ENCODE results near the gene RARRES2.

Gene RARRES2

GRCh38 chr7:150378115-150378852 lies 36.9 kb upstream of the RARRES2 start:
- DNase-seq (ENCODE audit: extremely low spot score, insufficient read length, low read depth) (no peak), FAIRE-seq (peak; percentile 82)

GRCh38 chr7:150377635-150378034 lies 36.2 kb upstream of the RARRES2 start:
- DNase-seq (ENCODE audit: extremely low spot score, insufficient read length, low read depth): no peak
- no peak for FAIRE-seq

DNA sequence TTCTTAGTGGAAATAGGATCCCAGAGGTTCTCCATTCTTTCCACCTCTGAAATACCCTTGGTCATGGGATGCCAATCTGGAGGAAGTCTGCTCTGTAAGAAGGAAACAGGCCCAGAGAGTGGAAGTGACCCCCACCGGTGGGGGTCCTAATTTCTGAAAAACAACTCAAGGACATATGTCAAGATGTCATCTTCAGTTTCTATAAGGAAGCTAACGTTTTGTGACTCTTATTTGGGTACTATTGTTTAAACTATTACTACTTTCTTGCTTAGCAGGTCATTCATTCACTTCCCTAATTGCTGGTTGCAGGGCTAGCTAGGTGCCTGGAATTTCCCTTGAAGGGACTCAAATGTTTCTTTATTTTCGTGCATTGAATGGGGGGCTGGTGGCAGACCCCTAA lies 35.8 kb upstream of the RARRES2 start:
- FAIRE-seq: peak; percentile 24
- no peak for DNase-seq (ENCODE audit: extremely low spot score, insufficient read length, low read depth)

GRCh38 chr7:150376560-150376959 lies 35.1 kb upstream of the RARRES2 start:
- FAIRE-seq: no peak

GRCh38 chr7:150375662-150376521 lies 34.5 kb upstream of the RARRES2 start:
- DNase-seq (ENCODE audit: extremely low spot score, insufficient read length, low read depth) (no peak), FAIRE-seq (peak; percentile 83)

More at GRCh38 chr7:150376560-150376959, 35.1 kb upstream of the RARRES2 start:
- DNase-seq (ENCODE audit: extremely low spot score, insufficient read length, low read depth): no peak

- FAIRE-seq (no peak), DNase-seq (ENCODE audit: extremely low spot score, insufficient read length, low read depth) (no peak)
These were observed 33.0 kb upstream of the RARRES2 start for GRCh38 chr7:150374472-150374871.

DNA sequence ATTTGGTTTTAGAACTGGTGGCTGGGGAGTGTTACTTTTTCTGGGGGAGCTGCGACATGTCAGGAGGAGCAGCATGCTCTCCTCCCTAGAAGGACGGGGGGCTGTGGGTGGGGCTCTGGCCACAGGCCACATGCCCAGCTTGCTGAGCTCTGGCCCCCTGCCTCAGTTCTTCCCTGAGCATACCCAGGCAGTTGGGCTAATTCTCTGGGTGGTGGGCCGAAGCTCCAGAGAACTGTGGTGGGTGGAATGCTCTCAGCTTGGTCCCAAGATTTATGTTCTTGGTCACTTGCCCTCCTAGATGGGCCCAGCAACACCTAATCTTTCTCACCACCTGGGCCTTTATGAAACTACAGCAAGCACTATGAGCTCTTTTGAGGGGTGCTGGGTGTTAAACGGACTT lies 32.6 kb upstream of the RARRES2 start:
- DNase-seq (ENCODE audit: extremely low spot score, insufficient read length, low read depth) (no peak), FAIRE-seq (no peak)

DNA sequence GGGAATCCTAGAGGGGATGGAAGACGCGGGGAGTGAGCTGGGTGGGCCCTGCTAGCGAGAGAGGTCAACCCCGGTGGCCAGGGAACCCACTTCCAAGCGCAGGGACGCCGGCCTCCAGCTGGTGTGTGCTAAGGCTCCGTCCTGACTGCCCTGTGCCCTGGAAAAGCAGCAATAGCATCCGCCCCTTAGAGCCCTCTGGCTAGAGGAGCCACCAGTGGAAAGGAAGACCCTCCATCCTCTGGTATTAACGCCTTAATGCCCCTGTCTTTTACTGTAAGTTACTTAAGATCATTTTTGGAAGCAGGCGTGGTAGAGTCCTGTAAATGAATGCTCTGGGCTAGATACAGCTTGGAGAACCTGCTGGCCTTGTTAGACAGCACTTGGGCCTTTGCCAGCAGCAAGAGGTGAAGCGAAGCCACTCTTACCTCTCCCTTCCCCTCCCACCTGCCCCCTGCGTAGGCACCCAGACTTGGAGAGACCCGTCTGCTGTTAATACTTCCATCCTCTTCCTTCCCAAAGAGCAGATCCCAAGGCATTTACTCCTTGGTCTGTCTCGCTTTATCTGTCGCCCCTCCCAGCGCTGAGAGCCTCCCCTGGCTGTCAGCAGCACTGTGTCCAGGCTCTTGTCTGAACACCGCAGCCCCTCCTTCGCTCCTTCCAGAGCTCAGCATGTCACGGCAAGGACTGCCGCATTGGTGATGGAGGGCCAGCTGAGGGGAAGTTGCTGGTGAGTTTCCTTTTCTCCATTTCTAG lies 31.8 kb upstream of the RARRES2 start:
- FAIRE-seq (no peak), DNase-seq (ENCODE audit: extremely low spot score, insufficient read length, low read depth) (no peak)

DNA sequence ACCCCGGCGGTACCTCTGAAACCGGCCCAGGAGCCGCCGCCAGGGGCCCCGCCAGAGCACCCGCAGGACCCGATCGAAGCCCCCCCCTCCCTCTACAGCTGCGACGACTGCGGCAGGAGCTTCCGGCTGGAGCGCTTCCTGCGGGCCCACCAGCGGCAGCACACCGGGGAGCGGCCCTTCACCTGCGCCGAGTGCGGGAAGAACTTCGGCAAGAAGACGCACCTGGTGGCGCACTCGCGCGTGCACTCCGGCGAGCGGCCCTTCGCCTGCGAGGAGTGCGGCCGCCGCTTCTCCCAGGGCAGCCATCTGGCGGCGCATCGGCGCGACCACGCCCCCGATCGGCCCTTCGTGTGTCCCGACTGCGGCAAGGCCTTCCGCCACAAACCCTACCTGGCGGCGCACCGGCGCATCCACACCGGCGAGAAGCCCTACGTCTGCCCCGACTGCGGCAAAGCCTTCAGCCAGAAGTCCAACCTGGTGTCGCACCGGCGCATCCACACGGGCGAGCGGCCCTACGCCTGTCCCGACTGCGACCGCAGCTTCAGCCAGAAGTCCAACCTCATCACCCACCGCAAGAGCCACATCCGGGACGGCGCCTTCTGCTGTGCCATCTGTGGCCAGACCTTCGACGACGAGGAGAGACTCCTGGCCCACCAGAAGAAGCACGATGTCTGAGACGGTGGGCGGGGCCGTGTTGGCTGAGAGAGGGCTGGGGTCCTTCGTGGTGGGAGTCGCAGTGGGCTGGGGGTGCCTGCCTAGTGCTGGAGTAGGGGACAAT lies 31.0 kb upstream of the RARRES2 start:
- FAIRE-seq (no peak), DNase-seq (ENCODE audit: extremely low spot score, insufficient read length, low read depth) (no peak)

DNA sequence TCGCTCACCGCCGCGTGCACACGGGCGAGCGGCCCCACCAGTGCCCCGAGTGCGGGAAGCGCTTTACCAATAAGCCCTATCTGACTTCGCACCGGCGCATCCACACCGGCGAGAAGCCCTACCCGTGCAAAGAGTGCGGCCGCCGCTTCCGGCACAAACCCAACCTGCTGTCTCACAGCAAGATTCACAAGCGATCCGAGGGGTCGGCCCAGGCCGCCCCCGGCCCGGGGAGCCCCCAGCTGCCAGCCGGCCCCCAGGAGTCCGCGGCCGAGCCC lies 30.5 kb upstream of the RARRES2 start:
- FAIRE-seq: no peak
- DNase-seq (ENCODE audit: extremely low spot score, insufficient read length, low read depth): no peak

DNA sequence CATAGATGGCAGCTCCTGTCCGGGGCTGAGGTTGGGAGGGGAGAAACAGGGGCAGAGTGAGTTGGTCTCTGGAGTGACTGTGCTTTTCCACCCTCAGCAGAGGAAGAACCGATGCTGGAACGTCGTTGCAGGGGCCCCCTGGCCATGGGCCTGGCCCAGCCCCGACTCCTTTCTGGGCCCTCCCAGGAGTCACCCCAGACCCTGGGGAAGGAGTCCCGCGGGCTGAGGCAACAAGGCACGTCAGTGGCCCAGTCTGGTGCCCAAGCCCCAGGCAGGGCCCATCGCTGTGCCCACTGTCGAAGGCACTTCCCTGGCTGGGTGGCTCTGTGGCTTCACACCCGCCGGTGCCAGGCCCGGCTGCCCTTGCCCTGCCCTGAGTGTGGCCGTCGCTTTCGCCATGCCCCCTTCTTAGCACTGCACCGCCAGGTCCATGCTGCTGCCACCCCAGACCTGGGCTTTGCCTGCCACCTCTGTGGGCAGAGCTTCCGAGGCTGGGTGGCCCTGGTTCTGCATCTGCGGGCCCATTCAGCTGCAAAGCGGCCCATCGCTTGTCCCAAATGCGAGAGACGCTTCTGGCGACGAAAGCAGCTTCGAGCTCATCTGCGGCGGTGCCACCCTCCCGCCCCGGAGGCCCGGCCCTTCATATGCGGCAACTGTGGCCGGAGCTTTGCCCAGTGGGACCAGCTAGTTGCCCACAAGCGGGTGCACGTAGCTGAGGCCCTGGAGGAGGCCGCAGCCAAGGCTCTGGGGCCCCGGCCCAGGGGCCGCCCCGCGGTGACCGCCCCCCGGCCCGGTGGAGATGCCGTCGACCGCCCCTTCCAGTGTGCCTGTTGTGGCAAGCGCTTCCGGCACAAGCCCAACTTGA lies 29.9 kb upstream of the RARRES2 start:
- FAIRE-seq (no peak), DNase-seq (ENCODE audit: extremely low spot score, insufficient read length, low read depth) (no peak)

GRCh38 chr7:150370612-150371071 lies 29.2 kb upstream of the RARRES2 start:
- FAIRE-seq (no peak), DNase-seq (ENCODE audit: extremely low spot score, insufficient read length, low read depth) (no peak)

DNA sequence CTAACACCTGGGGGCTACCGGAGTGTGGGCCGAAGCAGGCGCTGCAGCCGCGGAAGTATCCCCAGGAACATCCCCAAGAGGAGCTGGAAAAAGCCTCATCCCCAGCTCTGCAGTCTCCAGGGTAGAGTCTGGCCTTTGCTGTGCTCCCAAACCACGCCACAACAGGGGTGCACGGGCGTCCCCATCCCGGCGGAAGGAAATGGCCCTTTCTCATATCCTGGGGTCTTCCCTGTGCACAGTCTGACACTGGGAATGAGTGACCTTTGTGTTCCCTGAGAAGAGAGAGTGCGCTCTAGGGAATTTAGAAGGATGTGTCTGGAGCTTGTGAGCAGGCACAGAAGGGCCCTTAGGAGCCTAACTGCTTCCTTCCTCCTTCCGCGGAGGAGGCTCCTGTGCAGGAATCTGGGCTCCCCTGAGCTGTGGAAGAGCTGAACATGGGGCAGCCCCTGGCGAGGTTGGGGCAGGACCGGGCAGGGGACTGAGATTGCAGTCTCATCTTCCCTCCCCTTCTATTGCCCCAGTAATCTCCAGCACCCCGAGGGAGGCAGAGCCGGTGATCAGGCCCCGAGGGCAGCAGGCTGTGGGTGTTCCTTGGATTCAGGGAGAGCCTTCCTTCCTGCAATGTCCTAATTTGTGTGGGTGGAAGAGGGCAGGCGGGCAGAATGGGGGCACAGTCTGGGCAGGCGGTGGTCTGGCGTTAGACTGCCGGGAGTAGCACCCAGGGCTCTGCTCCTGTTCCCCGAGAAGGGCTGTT lies 28.5 kb upstream of the RARRES2 start:
- no peak for FAIRE-seq
- no peak for DNase-seq (ENCODE audit: extremely low spot score, insufficient read length, low read depth)

- DNase-seq (ENCODE audit: extremely low spot score, insufficient read length, low read depth) (no peak), FAIRE-seq (peak; percentile 83)
These were observed 27.7 kb upstream of the RARRES2 start for GRCh38 chr7:150368884-150369747.

DNA sequence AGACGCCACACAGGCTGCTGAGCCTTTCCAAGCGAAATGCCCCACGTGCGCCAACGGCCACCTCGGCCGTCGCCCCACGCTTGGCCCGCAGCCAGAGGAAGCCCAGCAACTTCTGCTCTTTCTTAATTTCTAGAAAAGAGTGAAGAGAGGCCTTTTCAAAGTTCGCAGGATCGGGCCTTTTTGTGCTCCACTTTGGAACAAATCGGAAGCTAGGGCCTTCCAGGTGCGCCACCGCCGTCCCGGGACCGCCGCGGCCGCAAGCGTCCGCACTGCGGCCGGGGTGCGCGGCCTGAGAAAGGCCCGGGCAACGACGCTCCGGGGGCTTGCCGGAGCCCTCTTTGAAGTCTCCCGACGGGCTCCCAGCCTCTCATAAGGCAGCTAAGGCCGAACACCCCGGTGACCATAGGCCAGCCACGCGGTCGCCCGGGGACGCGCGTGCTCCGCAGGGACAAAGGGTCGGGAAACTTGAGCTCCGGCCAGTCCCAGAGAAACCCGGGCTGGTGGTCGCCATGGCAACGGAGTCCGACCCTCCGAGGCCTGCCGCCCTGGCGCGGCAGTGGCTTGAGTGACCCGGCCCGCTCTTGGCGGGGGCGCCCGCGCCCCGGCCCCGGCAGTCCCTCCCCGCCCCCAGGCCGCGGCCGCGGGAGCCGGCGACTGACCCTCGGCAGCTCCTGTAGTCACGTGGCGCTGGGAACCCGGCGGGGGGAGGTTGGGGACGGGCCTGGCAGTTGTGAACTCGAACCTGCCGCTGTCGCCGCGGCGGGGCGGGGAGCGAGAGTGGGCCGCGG lies 26.9 kb upstream of the RARRES2 start, which contains the start of gene REPIN1:
TSS of gene REPIN1 (plus strand) at position 727 of the 788 bp plus-strand sequence. CDS start 890 bp downstream, outside the sequence.
- peak; percentile 33 for FAIRE-seq

DNA sequence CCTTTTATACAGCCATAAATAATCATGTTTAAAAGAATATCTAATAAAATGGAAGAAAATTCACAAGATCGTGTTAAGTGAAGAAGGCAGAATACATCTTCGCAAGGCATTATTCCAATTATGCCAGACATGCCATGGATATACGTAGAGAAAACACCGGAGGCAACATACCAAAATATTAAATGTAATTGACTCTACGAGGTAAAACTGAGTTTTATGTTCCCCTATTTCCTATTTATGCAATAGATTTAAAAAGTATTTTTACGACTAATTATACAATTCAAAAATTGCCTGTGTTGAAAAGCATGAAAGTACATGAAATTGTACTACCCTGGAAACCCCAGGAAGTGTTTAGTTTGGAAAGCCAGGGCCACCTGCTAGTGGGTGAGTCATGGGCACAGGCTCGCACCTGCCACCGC lies 26.3 kb upstream of the RARRES2 start:
- FAIRE-seq (peak; percentile 67), DNase-seq (ENCODE audit: extremely low spot score, insufficient read length, low read depth) (no peak)

More for the DNA sequence above, 26.9 kb upstream of the RARRES2 start, which contains the start of gene REPIN1:
- DNase-seq (ENCODE audit: extremely low spot score, insufficient read length, low read depth): no peak

Measured in GM18507 (cell line).